Activated CD4-positive, alpha-beta T cell treated with anti-CD3 and anti-CD28 coated beads, Interleukin-2, amount 10 ng/mL, durations not matched to agents 7 days and 5 days (primary cell): ENCODE measurements around the gene PMCH. TPM values are rescaled to one million over a fixed set of nuclear protein-coding genes. Genes with fewer than 3 reads are reported as not detected.
"Not testable (repeated sequence)": the region's sequence is repeated elsewhere in the genome, so short reads cannot be mapped to it uniquely, and the experiment has no call there.

Source experiments
- CTCF ChIA-PET: fragments of 350-600 bp; sonication (Branson Sonifier 250); formaldehyde crosslinking; loops from one replicate; lab custom pipeline; 2021; ENCODE audit warnings: antibody characterized with exemption; lab: Charles Lee
- POLR2A ChIA-PET: fragments of 350-600 bp; sonication (Branson Sonifier 250); formaldehyde crosslinking; loops from one replicate; lab custom pipeline; 2021; ENCODE audit warnings: antibody characterized with exemption; lab: Charles Lee
- DNase-seq: peaks from one replicate; pipeline ENCODE4 v3.0.0-alpha.2; 2020
- H3K27ac Mint-ChIP-seq: one replicate; pipeline ENCODE4 v1.8.0; 2021; ENCODE audit warnings: mild to moderate bottlenecking, moderate library complexity, mixed read lengths
- H3K27me3 Mint-ChIP-seq: one replicate; pipeline ENCODE4 v1.8.0; 2021; ENCODE audit warnings: mixed read lengths
- H3K36me3 Mint-ChIP-seq: one replicate; pipeline ENCODE4 v1.8.0; 2021; ENCODE audit warnings: low read depth, mixed read lengths
- H3K4me1 Mint-ChIP-seq: one replicate; pipeline ENCODE4 v1.8.0; 2021; ENCODE audit warnings: mixed read lengths
- H3K4me3 Mint-ChIP-seq: one replicate; pipeline ENCODE4 v1.8.0; 2021; ENCODE audit warnings: mild to moderate bottlenecking, moderate library complexity, mixed read lengths
- H3K9me3 Mint-ChIP-seq: one replicate; pipeline ENCODE4 v1.8.0; 2021; ENCODE audit warnings: mixed read lengths
- total RNA-seq, 2 experiments: library from RNA; stranded (reverse); gene quantifications; one replicate each; pipeline ENCODE4 v1.2.3, GENCODE V29; 2021

The PMCH gene
- total RNA-seq, 2 experiments from 2014 or later: not detected

DNA sequence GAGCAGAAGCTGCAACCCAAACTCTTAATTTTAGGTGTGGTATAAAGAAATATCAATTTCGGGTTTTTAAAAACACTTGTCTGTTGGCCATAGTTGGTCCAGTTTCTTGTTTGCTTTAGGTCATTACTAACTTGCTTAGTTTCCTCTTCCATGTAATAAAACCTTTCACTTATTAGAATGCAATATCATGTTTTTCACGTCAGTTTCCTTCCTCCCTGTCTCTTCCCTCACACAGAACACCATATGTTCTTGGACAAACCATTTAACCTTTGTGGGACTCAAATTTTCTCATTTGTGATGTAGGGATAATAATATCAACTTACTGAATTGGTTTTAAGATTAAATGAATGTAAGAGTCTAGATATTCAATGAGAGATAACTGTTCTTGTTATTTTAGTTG, 22.9 kb downstream of the PMCH start:
- H3K4me3 Mint-ChIP-seq: no peak overlapping the region
- no peaks in the 10 kb centered on the region for H3K9me3 Mint-ChIP-seq
- H3K27me3 Mint-ChIP-seq: no peaks in the 10 kb centered on the region
- H3K36me3 Mint-ChIP-seq: peaks cover 20% of the 10 kb centered on the region
- no peak overlapping the region for H3K27ac Mint-ChIP-seq
- POLR2A ChIA-PET: no interaction called here
- H3K4me1 Mint-ChIP-seq: no peaks in the 10 kb centered on the region
- CTCF ChIA-PET: interaction anchor here (1.1 kb wide), 1 partner anchor 528 kb away, joined by 3 read pairs; no protein-coding TSS in a partner anchor
- no peak for DNase-seq

DNA sequence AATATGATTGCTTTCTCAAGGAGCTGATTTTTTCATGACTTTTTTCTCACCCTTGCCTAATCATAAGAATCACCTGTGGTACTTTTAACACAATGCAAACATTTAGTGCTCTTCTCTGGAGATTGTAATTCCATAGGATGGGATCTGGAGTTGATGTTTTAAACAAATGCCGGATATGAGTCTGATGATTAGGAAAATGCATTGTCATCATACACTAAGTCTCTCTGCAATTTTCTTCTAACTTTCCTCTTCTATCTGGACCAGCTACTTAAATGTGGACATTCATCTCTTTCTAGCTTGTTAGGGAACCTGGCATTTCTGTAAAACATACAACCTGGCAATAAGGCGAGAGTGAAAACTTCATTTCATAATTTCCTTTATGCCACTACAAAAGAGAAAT, 23.5 kb downstream of the PMCH start:
- ChIA-PET POLR2A (no interaction called here), CTCF (no interaction called here)
- no peak overlapping the region for H3K4me3 Mint-ChIP-seq
- H3K27me3 Mint-ChIP-seq: no peaks in the 10 kb centered on the region
- H3K36me3 Mint-ChIP-seq: peaks cover 24% of the 10 kb centered on the region
- H3K27ac Mint-ChIP-seq: no peak overlapping the region
- H3K9me3 Mint-ChIP-seq: no peaks in the 10 kb centered on the region
- no peak for DNase-seq
- no peaks in the 10 kb centered on the region for H3K4me1 Mint-ChIP-seq

- DNase-seq: no peak
- H3K4me3 Mint-ChIP-seq: no peak overlapping the region
- H3K27me3 Mint-ChIP-seq: no peaks in the 10 kb centered on the region
- H3K36me3 Mint-ChIP-seq: peaks cover 24% of the 10 kb centered on the region
- no peak overlapping the region for H3K27ac Mint-ChIP-seq
- ChIA-PET CTCF (no interaction called here), POLR2A (no interaction called here)
- peaks cover 8% of the 10 kb centered on the region for H3K4me1 Mint-ChIP-seq
- H3K9me3 Mint-ChIP-seq: no peaks in the 10 kb centered on the region
These were observed 25.2 kb downstream of the PMCH start for GRCh38 chr12:102172436-102172835.

GRCh38 chr12:102171951-102172350, 25.7 kb downstream of the PMCH start:
- H3K4me1 Mint-ChIP-seq: peaks cover 11% of the 10 kb centered on the region
- no peak for DNase-seq
- CTCF ChIA-PET: no interaction called here
- peaks cover 24% of the 10 kb centered on the region for H3K36me3 Mint-ChIP-seq
- no peaks in the 10 kb centered on the region for H3K27me3 Mint-ChIP-seq
- H3K9me3 Mint-ChIP-seq: no peaks in the 10 kb centered on the region
- no peak overlapping the region for H3K27ac Mint-ChIP-seq
- no peak overlapping the region for H3K4me3 Mint-ChIP-seq
- POLR2A ChIA-PET: no interaction called here

DNA sequence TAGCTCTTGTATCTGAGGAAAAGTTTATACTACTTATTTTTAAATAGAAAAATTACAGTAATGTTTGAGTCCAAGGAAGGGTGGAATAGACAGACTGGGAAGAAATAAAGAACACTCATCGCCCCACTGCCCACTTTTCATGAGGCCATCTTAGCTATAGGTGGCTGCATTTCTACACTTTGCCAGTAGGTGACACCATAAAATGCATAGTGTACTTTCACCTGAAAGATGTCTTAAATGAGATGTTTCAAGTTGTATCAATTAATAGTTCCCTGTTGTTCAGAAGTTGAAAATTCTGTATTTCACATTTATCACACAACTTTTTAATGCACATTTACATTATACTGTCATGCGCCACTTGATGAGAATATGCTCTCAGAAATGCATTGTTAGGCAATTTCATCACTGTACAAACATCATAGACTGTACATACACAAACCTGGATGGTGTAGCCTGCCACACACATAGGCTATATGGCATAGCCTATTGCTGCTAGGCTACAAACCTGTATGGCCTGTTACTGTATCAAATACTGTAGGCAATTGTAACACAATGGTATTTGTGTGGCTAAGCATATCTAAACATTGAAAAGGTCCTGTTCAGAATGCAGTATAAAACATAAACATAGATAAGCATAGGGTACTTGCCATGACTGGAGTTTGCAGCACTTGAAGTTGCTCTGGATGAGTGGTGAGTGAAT, 27.6 kb downstream of the PMCH start:
- ChIA-PET POLR2A (no interaction called here), CTCF (interaction anchor here (0.6 to 1.8 kb wide), 8 partner anchors 8 to 467 kb away, joined by 3 to 6 read pairs (median 3); no protein-coding TSS in a partner anchor)
- Mint-ChIP-seq H3K27me3 (no peaks in the 10 kb centered on the region), H3K4me1 (peaks cover 11% of the 10 kb centered on the region), H3K9me3 (no peaks in the 10 kb centered on the region), H3K4me3 (no peak overlapping the region), H3K36me3 (peaks cover 24% of the 10 kb centered on the region), H3K27ac (no peak overlapping the region)
- DNase-seq: peak; percentile 32

DNA sequence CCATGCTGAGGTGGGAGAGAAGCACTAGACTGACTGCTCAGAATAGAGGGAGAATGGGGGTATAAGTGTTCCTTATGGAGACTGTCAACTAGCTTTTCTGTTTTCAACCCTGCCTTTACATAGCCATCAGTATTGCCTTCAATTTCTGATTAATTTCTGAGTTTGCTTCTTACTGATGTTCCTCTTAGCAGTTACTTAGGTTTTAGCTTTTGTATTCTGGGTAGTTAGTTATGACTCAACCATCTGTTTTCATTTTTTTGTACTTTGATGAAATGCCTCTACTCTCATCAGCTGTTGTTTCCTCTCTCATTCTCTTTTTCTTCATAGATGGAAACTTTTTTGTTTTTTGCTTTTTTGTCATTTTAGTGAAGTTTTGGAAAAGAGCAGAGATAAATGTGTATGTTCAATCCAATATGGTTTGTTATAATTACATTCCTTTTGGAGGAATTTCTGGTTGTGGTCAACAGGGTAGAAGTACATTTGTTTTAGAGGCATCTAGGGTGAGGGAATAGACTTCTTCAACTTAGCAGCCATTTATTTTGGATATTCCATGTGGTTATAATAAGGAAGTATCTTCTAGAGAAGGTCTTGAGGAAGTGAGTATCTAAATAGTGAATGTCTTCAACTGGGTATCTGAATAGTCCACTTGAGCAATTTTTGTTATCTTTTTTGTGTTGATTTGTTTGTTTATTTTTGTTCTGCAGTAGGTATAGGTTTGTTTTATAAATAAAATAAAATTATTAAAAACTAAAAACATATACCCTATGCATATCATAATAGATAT, 29.6 kb downstream of the PMCH start:
- Mint-ChIP-seq H3K36me3 (peaks cover 32% of the 10 kb centered on the region), H3K9me3 (no peaks in the 10 kb centered on the region), H3K4me3 (no peak overlapping the region), H3K27me3 (no peaks in the 10 kb centered on the region), H3K4me1 (peaks cover 11% of the 10 kb centered on the region), H3K27ac (no peak overlapping the region)
- POLR2A ChIA-PET: no interaction called here
- CTCF ChIA-PET: interaction anchor here (1.8 kb wide), 1 partner anchor 15 kb away, joined by 4 read pairs; no protein-coding TSS in a partner anchor
- no peak for DNase-seq

- POLR2A ChIA-PET: no interaction called here
- Mint-ChIP-seq H3K9me3 (no peaks in the 10 kb centered on the region), H3K4me1 (peaks cover 11% of the 10 kb centered on the region), H3K36me3 (peaks cover 21% of the 10 kb centered on the region), H3K27ac (no peak overlapping the region), H3K4me3 (no peak overlapping the region), H3K27me3 (no peaks in the 10 kb centered on the region)
- no peak for DNase-seq
- CTCF ChIA-PET: no interaction called here
These were observed 34.2 kb downstream of the PMCH start for GRCh38 chr12:102163383-102163782.

GRCh38 chr12:102155206-102155605, 42.4 kb downstream of the PMCH start:
- CTCF ChIA-PET: interaction anchor here (0.6 to 1.3 kb wide), 2 partner anchors 27 to 32 kb away, joined by 4 to 6 read pairs; no protein-coding TSS in a partner anchor
- H3K9me3 Mint-ChIP-seq, POLR2A ChIA-PET, H3K4me1 Mint-ChIP-seq, DNase-seq, H3K4me3 Mint-ChIP-seq, H3K27me3 Mint-ChIP-seq, H3K27ac Mint-ChIP-seq: not testable (repeated sequence)
- peaks cover 32% of the 10 kb centered on the region for H3K36me3 Mint-ChIP-seq

GRCh38 chr12:102147062-102147587, 50.5 kb downstream of the PMCH start:
- DNase-seq, POLR2A ChIA-PET, H3K27ac Mint-ChIP-seq, H3K4me3 Mint-ChIP-seq, CTCF ChIA-PET, H3K27me3 Mint-ChIP-seq, H3K9me3 Mint-ChIP-seq: not testable (repeated sequence)
- peaks cover 13% of the 10 kb centered on the region for H3K4me1 Mint-ChIP-seq
- peaks cover 32% of the 10 kb centered on the region for H3K36me3 Mint-ChIP-seq

Other genes starting within 250 kb of the PMCH start
- 10 to 100 TPM; 46.7 to 58.6 TPM for gene WASHC3, start 135.8 kb downstream of the PMCH start, total RNA-seq
- 10 to 100 TPM; 58.3 to 58.9 TPM for gene NUP37, start 77.7 kb downstream of the PMCH start, total RNA-seq
- gene PARPBP, start 77.7 kb downstream of the PMCH start, total RNA-seq: 10 to 100 TPM; 26.6 to 28.4 TPM